H1 (cell line): ENCODE data around the gene ZFAND3. TPM values are rescaled to one million over a fixed set of nuclear protein-coding genes. Genes with fewer than 3 reads are reported as not detected.

ENCODE experiments used
- CTCF ChIA-PET: fragments of 300-600 bp; sonication (Branson Sonifier 250); formaldehyde crosslinking; loops from one replicate; lab custom pipeline; 2021; ENCODE audit not compliant: partially characterized antibody; lab: Charles Lee
- POLR2A ChIA-PET: fragments of 300-600 bp; sonication (Branson Sonifier 250); formaldehyde crosslinking; loops from one replicate; lab custom pipeline; 2021; ENCODE audit warnings: inconsistent platforms; ENCODE audit not compliant: partially characterized antibody; lab: Charles Lee
- DNase-seq, 2 experiments: peaks; one replicate each; pipeline versions ENCODE4 v3.0.0 to v3.0.0-alpha.2; 2010 to 2022; ENCODE audit warnings: low spot score in 2 of 2, low read depth in 1 of 2, mixed read lengths in 1 of 2
- FAIRE-seq: peaks from 2 replicates; lab custom pipeline; 2011; peaks lifted over from hg19 to GRCh38; lab: Jason Lieb, UNC
- H2AFZ ChIP-seq: 2 replicates; pipeline ENCODE4 v1.8.1; 2012; ENCODE audit warnings: low read length, inconsistent platforms
- H2AK5ac ChIP-seq: 2 replicates; pipeline ENCODE4 v1.6.1; 2013; ENCODE audit warnings: low read depth, low read length
- H2BK120ac ChIP-seq: replicated peaks from 2 replicates; pipeline ENCODE3; 2013; ENCODE audit warnings: low read depth, low read length, inconsistent platforms
- H2BK12ac ChIP-seq: 2 replicates; pipeline ENCODE4 v1.6.1; 2013; ENCODE audit warnings: low read depth, low read length
- H2BK15ac ChIP-seq: 2 replicates; pipeline ENCODE4 v1.6.1; 2013; ENCODE audit warnings: low read length
- H2BK20ac ChIP-seq: 2 replicates; pipeline ENCODE4 v1.6.1; 2013; ENCODE audit warnings: low read length
- H2BK5ac ChIP-seq: 2 replicates; pipeline ENCODE4 v1.6.1; 2013; ENCODE audit warnings: low read depth, low read length
- H3K14ac ChIP-seq: 2 replicates; pipeline ENCODE4 v1.6.1; 2013; ENCODE audit warnings: inconsistent platforms; ENCODE audit not compliant: insufficient read length
- H3K18ac ChIP-seq: 2 replicates; pipeline ENCODE4 v1.6.1; 2013; ENCODE audit warnings: low read length; ENCODE audit errors: extremely low read depth
- H3K23ac ChIP-seq: 2 replicates; pipeline ENCODE4 v1.6.1; 2013; ENCODE audit warnings: inconsistent platforms; ENCODE audit not compliant: insufficient read length
- H3K23me2 ChIP-seq: 2 replicates; pipeline ENCODE4 v1.6.1; 2013; ENCODE audit warnings: low read depth, low read length
- H3K27ac ChIP-seq: 2 replicates; pipeline ENCODE4 v1.6.1; 2011; ENCODE audit warnings: low read depth, low read length, inconsistent platforms
- H3K27me3 ChIP-seq, 4 experiments: replicated peaks in 1 of 4; 1 replicate in 1 of 4; 2 replicates in 3 of 4; pipeline versions ENCODE4 v1.6.1 to v1.8.1; 2011 to 2013; ENCODE audit warnings: low read length in 3 of 4, mild to moderate bottlenecking in 3 of 4, inconsistent platforms in 2 of 4, mixed read lengths in 2 of 4, moderate library complexity in 1 of 4; ENCODE audit not compliant: control insufficient read depth in 3 of 4, insufficient read depth in 3 of 4; ENCODE audit errors: extremely low read depth in 1 of 4
- H3K36me3 ChIP-seq, 4 experiments: 2 replicates each; pipeline versions ENCODE4 v1.6.1 to v1.8.1; 2011 to 2013; ENCODE audit warnings: mild to moderate bottlenecking in 4 of 4, low read length in 3 of 4, moderate library complexity in 2 of 4, control low read depth in 1 of 4, inconsistent platforms in 1 of 4; ENCODE audit not compliant: insufficient read depth in 4 of 4, control insufficient read depth in 2 of 4
- H3K4ac ChIP-seq: replicated peaks from 2 replicates; pipeline ENCODE3; 2013; ENCODE audit warnings: low read length, low read depth, mixed read lengths, inconsistent platforms; ENCODE audit not compliant: insufficient read length
- H3K4me1 ChIP-seq, 4 experiments: replicated peaks in 1 of 4; 1 replicate in 1 of 4; 2 replicates in 3 of 4; pipeline versions ENCODE4 v1.6.1 to v1.8.1; 2011 to 2013; ENCODE audit warnings: low read length in 3 of 4, inconsistent platforms in 2 of 4, mixed read lengths in 1 of 4; ENCODE audit not compliant: insufficient read depth in 4 of 4, control insufficient read depth in 3 of 4
- H3K4me2 ChIP-seq, 2 experiments: 2 replicates each; pipeline versions ENCODE4 v1.6.1 to v1.8.1; 2011 to 2013; ENCODE audit warnings: low read depth in 2 of 2, low read length in 2 of 2, control low read depth in 1 of 2, inconsistent platforms in 1 of 2, mild to moderate bottlenecking in 1 of 2; ENCODE audit not compliant: insufficient read depth in 1 of 2
- H3K4me3 ChIP-seq, 4 experiments: fragments of 200-600, 300-600 bp in 1 of 4; sonication (generic), shearing (Covaris generic), sonication (Bioruptor Twin) in 1 of 4; 2 replicates each; pipeline versions ENCODE4 v1.5.1 to v1.8.1; 2011 to 2016; ENCODE audit warnings: low read length in 4 of 4, low read depth in 3 of 4, control low read depth in 2 of 4, inconsistent platforms in 2 of 4, mild to moderate bottlenecking in 2 of 4, mixed read lengths in 1 of 4, moderate library complexity in 1 of 4; ENCODE audit not compliant: insufficient read depth in 2 of 4; ENCODE audit errors: extremely low read depth in 1 of 4
- H3K56ac ChIP-seq: replicated peaks from 2 replicates; pipeline ENCODE3; 2013; ENCODE audit warnings: low read depth, mild to moderate bottlenecking, mixed read lengths, low read length, inconsistent platforms; ENCODE audit not compliant: insufficient read length
- H3K79me1 ChIP-seq: 2 replicates; pipeline ENCODE4 v1.6.1; 2013; ENCODE audit warnings: low read depth, low read length, control low read depth
- H3K79me2 ChIP-seq, 2 experiments: 2 replicates each; pipeline versions ENCODE4 v1.6.1 to v1.8.1; 2012 to 2013; ENCODE audit warnings: low read length in 2 of 2, mild to moderate bottlenecking in 2 of 2, inconsistent platforms in 1 of 2; ENCODE audit not compliant: insufficient read depth in 2 of 2, control insufficient read depth in 1 of 2
- H3K9ac ChIP-seq, 4 experiments: replicated peaks in 1 of 4; 1 replicate in 1 of 4; 2 replicates in 3 of 4; pipeline versions ENCODE4 v1.6.1 to v1.8.1; 2011 to 2013; ENCODE audit warnings: low read depth in 3 of 4, low read length in 3 of 4, control low read depth in 2 of 4, mild to moderate bottlenecking in 2 of 4, moderate library complexity in 2 of 4, inconsistent platforms in 1 of 4; ENCODE audit errors: extremely low read depth in 1 of 4
- H3K9me3 ChIP-seq, 2 experiments: 2 replicates each; pipeline versions ENCODE4 v1.6.1 to v1.8.1; 2012 to 2013; ENCODE audit warnings: mild to moderate bottlenecking in 2 of 2, moderate library complexity in 2 of 2, control low read depth in 1 of 2, inconsistent platforms in 1 of 2, low read depth in 1 of 2, low read length in 1 of 2, mixed read lengths in 1 of 2; ENCODE audit not compliant: insufficient read depth in 2 of 2
- H4K20me1 ChIP-seq, 2 experiments: replicated peaks in 1 of 2; 2 replicates each; pipeline versions ENCODE3 to v1.8.1; 2011 to 2013; ENCODE audit warnings: inconsistent platforms in 2 of 2, low read length in 2 of 2, mild to moderate bottlenecking in 1 of 2; ENCODE audit not compliant: insufficient read depth in 2 of 2, control insufficient read depth in 1 of 2
- H4K5ac ChIP-seq: 2 replicates; pipeline ENCODE4 v1.6.1; 2013; ENCODE audit warnings: low read length, low read depth, mixed read lengths, inconsistent platforms; ENCODE audit not compliant: insufficient read length
- H4K8ac ChIP-seq: 2 replicates; pipeline ENCODE4 v1.8.0; 2013; ENCODE audit warnings: mild to moderate bottlenecking, moderate library complexity, low read length, inconsistent platforms; ENCODE audit not compliant: insufficient read depth; ENCODE audit errors: extremely low read depth
- H4K91ac ChIP-seq: replicated peaks from 2 replicates; pipeline ENCODE3; 2013; ENCODE audit warnings: low read length, mixed read lengths, inconsistent platforms; ENCODE audit not compliant: insufficient read length
- KDM1A ChIP-seq: fragments of 200-600, 300-600 bp; sonication (generic); IDR thresholded peaks from 2 replicates; pipeline ENCODE4 v1.7.1; 2016; ENCODE audit warnings: mild to moderate bottlenecking, low read length, borderline replicate concordance
- POLR2AphosphoS5 ChIP-seq: IDR thresholded peaks from 2 replicates; pipeline ENCODE4 v1.6.1; 2011; ENCODE audit warnings: low read depth, low read length
- SP2 ChIP-seq: IDR thresholded peaks from 2 replicates; pipeline ENCODE4 v1.6.1; 2012; ENCODE audit warnings: mild to moderate bottlenecking, low read length, inconsistent platforms
- polyA plus RNA-seq, 7 experiments: library from polyadenylated mRNA; depleted of rRNA in 3 of 7; stranded (reverse) in 5 of 7; unstranded in 2 of 7; fragments of >200 nt in 5 of 7; fragments of 200-250 nt in 2 of 7; gene quantifications; 1 replicate in 5 of 7; 2 replicates in 1 of 7; 4 replicates in 1 of 7; pipeline versions ENCODE4 v1.2.1 to v1.2.3, GENCODE V29; 2011 to 2013; ENCODE audit warnings: missing spikeins in 2 of 7, mixed read lengths in 2 of 7
- total RNA-seq: library from RNA; stranded (reverse); fragmentation: NEBNext Ultra II Directional; extraction: Animal tissue kit (Norgen Biotek cat#: 25700); gene quantifications from 2 replicates; pipeline ENCODE4 v1.2.1, GENCODE V29; 2021
- TF ChIP-seq, protein P1 (sequence below): IDR thresholded peaks from 2 replicates; pipeline ENCODE4 v1.6.1; 2011; ENCODE audit warnings: low read length, improper control_type of control experiment
- TF ChIP-seq, protein P2 (sequence below): IDR thresholded peaks from 2 replicates; pipeline ENCODE4 v1.6.1; 2012; ENCODE audit warnings: inconsistent platforms

Gene ZFAND3
- total and polyA plus RNA-seq, 2 of the 8 experiments (the other 6 are each of a cell fraction or from before 2014, with no cell fraction given), result 13.0 to 51.3 TPM

DNA sequence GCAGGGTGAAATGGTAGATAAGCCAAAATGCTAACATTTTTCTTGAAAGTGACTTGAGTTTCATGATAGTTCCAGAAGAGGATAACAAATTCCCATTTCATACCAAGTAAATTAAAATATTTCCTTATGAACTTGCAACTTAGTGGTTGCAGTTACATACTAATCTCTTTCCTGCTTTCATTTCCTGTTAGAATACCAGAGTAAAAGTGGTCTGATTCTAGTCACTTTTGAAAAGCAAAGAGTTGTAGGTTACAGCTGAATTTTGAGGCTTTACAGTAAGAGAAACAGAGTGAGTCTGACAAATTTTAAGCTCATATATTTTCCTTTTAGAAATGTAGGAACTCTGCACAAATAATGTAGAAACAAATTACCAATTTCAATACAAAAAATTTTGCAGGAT is 117.4 kb downstream of the ZFAND3 start:
- FAIRE-seq (no peak), DNase-seq (no peak)
- Histone ChIP-seq H4K20me1 (peaks cover 0 to 3% of the 10 kb centered on the region in 2 experiments), H3K79me2 (0 out of 4 replicates have a peak, but pooled peaks cover 0 to 5% of the 10 kb centered on the region in 2 experiments), H2BK12ac (no peak overlapping the region), H2AK5ac (no peak overlapping the region), H3K4me1 (no peaks in the 10 kb centered on the region), H2AFZ (no peak overlapping the region), H3K4me2 (no peak overlapping the region), H2BK120ac (no peak overlapping the region), H2BK5ac (no peak overlapping the region), H3K18ac (no peak overlapping the region), H3K4ac (no peak overlapping the region), H2BK20ac (no peak overlapping the region), H3K27ac (no peak overlapping the region), H4K91ac (no peak overlapping the region), H2BK15ac (no peak overlapping the region), H3K14ac (no peak overlapping the region), H3K9ac (no peak overlapping the region), H3K36me3 (no peaks in the 10 kb centered on the region), H3K79me1 (no peaks in the 10 kb centered on the region), H3K27me3 (no peaks in the 10 kb centered on the region), H3K23me2 (no peaks in the 10 kb centered on the region), H3K56ac (no peak overlapping the region), H4K8ac (no peak overlapping the region), H3K4me3 (no peak overlapping the region), H4K5ac (no peak overlapping the region), H3K23ac (no peak overlapping the region), H3K9me3 (no peaks in the 10 kb centered on the region)
- CTCF ChIA-PET, result interaction anchor here (1.2 kb wide), 1 partner anchor 16 kb away, joined by 3 read pairs; no protein-coding TSS in a partner anchor
- no peak for TF ChIP-seq KDM1A
- TF ChIP-seq SP2, result no peak
- TF ChIP-seq, protein P1, sequence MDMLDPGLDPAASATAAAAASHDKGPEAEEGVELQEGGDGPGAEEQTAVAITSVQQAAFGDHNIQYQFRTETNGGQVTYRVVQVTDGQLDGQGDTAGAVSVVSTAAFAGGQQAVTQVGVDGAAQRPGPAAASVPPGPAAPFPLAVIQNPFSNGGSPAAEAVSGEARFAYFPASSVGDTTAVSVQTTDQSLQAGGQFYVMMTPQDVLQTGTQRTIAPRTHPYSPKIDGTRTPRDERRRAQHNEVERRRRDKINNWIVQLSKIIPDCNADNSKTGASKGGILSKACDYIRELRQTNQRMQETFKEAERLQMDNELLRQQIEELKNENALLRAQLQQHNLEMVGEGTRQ, result no peak
- no peak for TF ChIP-seq POLR2AphosphoS5
- TF ChIP-seq, protein P2, sequence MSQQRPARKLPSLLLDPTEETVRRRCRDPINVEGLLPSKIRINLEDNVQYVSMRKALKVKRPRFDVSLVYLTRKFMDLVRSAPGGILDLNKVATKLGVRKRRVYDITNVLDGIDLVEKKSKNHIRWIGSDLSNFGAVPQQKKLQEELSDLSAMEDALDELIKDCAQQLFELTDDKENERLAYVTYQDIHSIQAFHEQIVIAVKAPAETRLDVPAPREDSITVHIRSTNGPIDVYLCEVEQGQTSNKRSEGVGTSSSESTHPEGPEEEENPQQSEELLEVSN, result no peak
- POLR2A ChIA-PET, result interaction anchor here (1.3 to 2.4 kb wide), 2 partner anchors 9 to 12 kb away, joined by 3 to 6 read pairs; no protein-coding TSS in a partner anchor
